K562 (cell line): ENCODE results near the gene RAI1. TPM values are rescaled to one million over a fixed set of nuclear protein-coding genes. Genes with fewer than 3 reads are reported as not detected.

Experiments
- ARID1B ChIP-seq: fragments of 450-650 bp; IDR thresholded peaks from 2 replicates; pipeline ENCODE4 v1.6.1; 2016; ENCODE audit warnings: antibody characterized with exemption, mild to moderate bottlenecking, inconsistent platforms
- ELF4 ChIP-seq: fragments of 450-650 bp; formaldehyde crosslinking; IDR thresholded peaks from 2 replicates; pipeline ENCODE4 v1.4.0; 2022; ENCODE audit warnings: missing genetic modification characterization
- FOXO4 ChIP-seq: fragments of 450-650 bp; formaldehyde crosslinking; IDR thresholded peaks from 2 replicates; pipeline ENCODE4 v1.4.0; 2020; ENCODE audit warnings: mild to moderate bottlenecking, moderate library complexity
- MIER1 ChIP-seq: fragments of 450-650 bp; IDR thresholded peaks from 2 replicates; pipeline ENCODE4 v1.6.1; 2016; ENCODE audit warnings: antibody characterized with exemption, mild to moderate bottlenecking, low read depth
- MXD1 ChIP-seq: fragments of 250-450 bp; sonication (Bioruptor Pico); IDR thresholded peaks from 2 replicates; pipeline ENCODE4 v1.8.0; 2021; ENCODE audit warnings: borderline replicate concordance, mild to moderate bottlenecking, moderate library complexity; ENCODE audit not compliant: poor library complexity, severe bottlenecking
- NR3C1 ChIP-seq: sonication (generic); formaldehyde crosslinking; IDR thresholded peaks from 2 replicates; pipeline ENCODE4 v1.8.1; 2022; ENCODE audit warnings: missing genetic modification reagents
- POLR3A ChIP-seq: IDR thresholded peaks from 2 replicates; pipeline ENCODE4 v1.6.1; 2011; ENCODE audit warnings: borderline replicate concordance, mild to moderate bottlenecking, moderate library complexity; ENCODE audit not compliant: insufficient read length, insufficient read depth; ENCODE audit errors: extremely low read depth
- SAP30 ChIP-seq: fragments of 200-600 bp; sonication (generic); IDR thresholded peaks from 2 replicates; pipeline ENCODE4 v1.6.1; 2012; ENCODE audit warnings: borderline replicate concordance, low read depth, mild to moderate bottlenecking, moderate library complexity, low read length, control low read depth, inconsistent platforms; ENCODE audit not compliant: insufficient read depth, poor library complexity, severe bottlenecking
- TSC22D4 ChIP-seq: fragments of 450-650 bp; IDR thresholded peaks from 2 replicates; pipeline ENCODE4 v1.6.1; 2016; ENCODE audit warnings: missing genetic modification characterization, missing biosample characterization, control low read depth
- ZBTB40 ChIP-seq, 2 experiments: fragments of 450-650 bp in 1 of 2; sonication (generic) in 1 of 2; formaldehyde crosslinking in 1 of 2; IDR thresholded peaks; 2 replicates each; pipeline versions ENCODE4 v1.7.1 to v1.9.0; 2016 to 2022; ENCODE audit warnings: inconsistent platforms in 1 of 2, mild to moderate bottlenecking in 1 of 2, missing genetic modification reagents in 1 of 2
- ZNF24 ChIP-seq: fragments of 450-650 bp; IDR thresholded peaks from 2 replicates; pipeline ENCODE4 v1.6.1; 2016
- ZNF445 ChIP-seq: fragments of 250-450 bp; sonication (Bioruptor Pico); IDR thresholded peaks from 2 replicates; pipeline ENCODE4 v1.4.0; 2020; ENCODE audit warnings: low read depth, mild to moderate bottlenecking, moderate library complexity
- ZNF75A ChIP-seq: fragments of 450-650 bp; formaldehyde crosslinking; IDR thresholded peaks from 2 replicates; pipeline ENCODE4 v1.4.0; 2020; ENCODE audit warnings: mild to moderate bottlenecking
- polyA plus RNA-seq, 8 experiments: library from polyadenylated mRNA; depleted of rRNA in 4 of 8; stranded (reverse) in 5 of 8; unstranded in 3 of 8; fragments of >200 nt; fragmentation: Nextera tagmentation in 2 of 8; fragmentation: Illumina TruSeq in 1 of 8; extraction: Ambion mirVana in 2 of 8; extraction: Trizol in 1 of 8; gene quantifications; 2 replicates each; pipeline versions ENCODE4 v1.2.1 to v1.2.3, GENCODE V29; 2011 to 2014; ENCODE audit warnings: inconsistent platforms in 1 of 8, missing spikeins in 1 of 8
- total RNA-seq, 7 experiments: library from RNA; depleted of rRNA in 6 of 7; stranded (reverse); fragments of >200 nt in 6 of 7; fragmentation: Illumina TruSeq in 2 of 7; extraction: Trizol in 2 of 7; gene quantifications; 2 replicates each; pipeline versions ENCODE4 v1.2.1 to v1.2.3, GENCODE V29; 2011 to 2021; ENCODE audit warnings: low replicate concordance in 1 of 7
- TF ChIP-seq, protein P1 (sequence below): sonication (generic); formaldehyde crosslinking; IDR thresholded peaks from 2 replicates; pipeline ENCODE4 v1.8.0; 2023; ENCODE audit warnings: mild to moderate bottlenecking, missing genetic modification reagents

RAI1 gene
- total and polyA plus RNA-seq, 9 of the 15 experiments (the other 6 are each of a cell fraction or from before 2014, with no cell fraction given), result 0.68 to 19.9 (median 5.5) TPM

DNA sequence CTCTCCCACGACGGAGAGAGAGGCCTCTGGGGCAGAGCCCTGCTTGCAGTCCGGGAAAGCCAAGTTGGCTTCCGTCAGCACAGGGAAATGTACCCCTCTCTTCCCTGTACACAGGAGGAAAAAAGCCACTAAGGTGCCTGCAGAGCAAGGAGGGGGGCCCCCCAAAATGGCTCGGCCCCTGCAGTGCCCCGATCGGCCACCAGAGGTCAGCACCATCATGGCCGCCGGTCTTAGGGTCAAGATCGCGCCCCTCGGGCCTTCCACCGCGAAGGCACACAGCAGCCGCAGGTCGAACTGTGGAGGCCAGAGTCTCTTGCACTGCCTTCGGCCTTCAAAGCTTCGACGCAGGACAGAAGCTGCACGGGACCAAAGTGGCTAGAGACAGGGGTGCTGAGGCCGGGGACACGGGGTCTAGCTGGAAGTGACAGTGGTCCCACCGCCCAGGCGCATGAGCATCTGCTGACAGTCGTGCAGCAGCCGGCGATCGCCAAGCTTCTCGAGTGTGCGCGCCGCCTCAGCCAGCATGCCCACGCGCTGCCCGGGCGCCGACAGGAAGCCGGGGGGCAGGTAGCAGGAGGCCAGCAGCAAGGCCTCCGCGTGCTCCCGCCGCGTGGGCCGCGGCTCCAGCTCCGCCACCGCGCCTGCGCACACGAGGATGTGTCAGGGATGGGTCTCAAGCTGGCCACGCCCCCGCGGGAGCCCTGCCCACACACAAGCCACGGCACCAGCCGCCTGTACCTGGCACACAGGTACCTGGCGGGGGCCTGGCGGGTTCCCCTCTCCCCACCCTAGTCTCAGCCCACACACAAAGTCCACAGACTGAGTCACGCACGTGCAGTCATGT is 131.2 kb downstream of the RAI1 start (continued):
- TF ChIP-seq, protein P1, sequence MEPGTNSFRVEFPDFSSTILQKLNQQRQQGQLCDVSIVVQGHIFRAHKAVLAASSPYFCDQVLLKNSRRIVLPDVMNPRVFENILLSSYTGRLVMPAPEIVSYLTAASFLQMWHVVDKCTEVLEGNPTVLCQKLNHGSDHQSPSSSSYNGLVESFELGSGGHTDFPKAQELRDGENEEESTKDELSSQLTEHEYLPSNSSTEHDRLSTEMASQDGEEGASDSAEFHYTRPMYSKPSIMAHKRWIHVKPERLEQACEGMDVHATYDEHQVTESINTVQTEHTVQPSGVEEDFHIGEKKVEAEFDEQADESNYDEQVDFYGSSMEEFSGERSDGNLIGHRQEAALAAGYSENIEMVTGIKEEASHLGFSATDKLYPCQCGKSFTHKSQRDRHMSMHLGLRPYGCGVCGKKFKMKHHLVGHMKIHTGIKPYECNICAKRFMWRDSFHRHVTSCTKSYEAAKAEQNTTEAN (CRISPR knock-in tag), result no peak
- no peak for TF ChIP-seq NR3C1
- TF ChIP-seq ZNF24, result no peak
- TF ChIP-seq POLR3A, result no peak
- TF ChIP-seq SAP30, result no peak
- no peak for TF ChIP-seq ZBTB40 (IDR thresholded peaks at IDR 0.05)
- TF ChIP-seq ZBTB40 (CRISPR knock-in tag; IDR thresholded peaks at IDR 0.05), result no peak
- no peak for TF ChIP-seq ARID1B
- no peak for TF ChIP-seq TSC22D4 (tag)
- TF ChIP-seq FOXO4 (CRISPR knock-in tag), result no peak
- no peak for TF ChIP-seq ZNF445 (CRISPR knock-in tag)
- no peak for TF ChIP-seq MXD1
- no peak for TF ChIP-seq MIER1
- TF ChIP-seq ELF4, result no peak
- TF ChIP-seq ZNF75A (CRISPR knock-in tag), result no peak
